ENCODE results near the gene THSD7A.

The THSD7A gene

DNA sequence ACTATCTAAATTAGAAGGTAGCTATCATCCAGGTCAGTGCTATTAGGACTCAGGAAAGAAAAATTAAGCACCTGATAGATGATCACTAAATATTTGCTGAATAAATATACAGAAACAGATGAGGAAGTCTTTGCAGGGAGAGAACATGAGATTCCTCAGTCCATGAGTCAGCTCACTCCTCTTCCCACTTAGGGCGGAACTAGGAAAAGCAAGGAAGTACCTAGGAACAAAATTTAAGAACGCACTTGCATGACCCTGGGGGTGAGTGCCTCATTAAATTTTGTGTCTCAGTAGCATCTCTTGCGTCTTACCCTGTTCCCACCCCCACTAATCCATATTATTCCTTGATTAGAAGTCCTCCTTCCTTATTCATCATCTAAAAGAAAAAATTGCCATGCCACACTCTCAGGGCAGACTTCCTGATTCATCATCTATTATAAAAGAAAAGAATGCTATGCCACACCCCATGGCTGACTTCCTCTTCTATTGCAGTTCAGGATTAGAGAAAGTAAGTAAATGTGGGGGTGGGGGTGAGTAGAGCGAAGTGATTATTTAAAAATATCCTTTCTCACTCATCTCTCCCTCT lies 208.8 kb downstream of the THSD7A start:
- no peak for FAIRE-seq

DNA sequence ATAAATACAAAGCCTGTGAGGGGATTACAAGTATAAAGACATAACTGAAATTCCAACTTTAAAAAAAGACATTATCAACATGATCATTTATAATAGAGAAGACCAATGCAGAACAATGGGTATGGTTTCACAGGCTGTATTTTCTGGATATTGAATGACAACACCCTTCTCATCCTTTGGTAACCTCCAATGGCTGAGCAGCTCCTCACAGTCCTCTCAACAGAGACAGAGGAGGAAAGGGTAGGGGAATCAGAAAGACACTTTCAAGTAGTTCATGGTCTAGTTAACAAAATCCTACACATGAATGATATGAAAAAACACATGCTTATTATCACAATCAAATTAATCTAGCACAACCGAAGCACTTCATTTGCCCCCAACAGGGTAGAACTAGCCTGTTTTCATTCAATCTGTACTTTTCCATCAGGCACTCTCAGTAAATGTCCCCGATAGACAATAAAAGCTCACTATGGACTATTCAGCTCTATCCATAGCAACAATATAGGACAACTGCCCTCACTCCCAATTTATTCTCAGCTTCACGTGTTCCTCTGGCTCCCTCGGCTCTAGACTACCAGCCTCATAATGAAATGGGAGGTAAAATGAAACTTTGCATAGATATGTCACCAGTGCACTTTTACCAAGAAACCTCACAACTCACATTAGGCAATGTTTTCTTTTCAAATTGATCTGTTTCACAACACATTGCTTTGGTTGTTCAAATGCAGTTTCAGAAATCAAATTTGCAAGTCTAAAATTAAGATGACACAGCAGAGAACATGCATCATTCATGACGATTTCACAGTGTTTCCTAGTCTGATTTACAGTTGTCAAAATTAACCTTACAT lies 211.4 kb downstream of the THSD7A start:
- no peak for FAIRE-seq

DNA sequence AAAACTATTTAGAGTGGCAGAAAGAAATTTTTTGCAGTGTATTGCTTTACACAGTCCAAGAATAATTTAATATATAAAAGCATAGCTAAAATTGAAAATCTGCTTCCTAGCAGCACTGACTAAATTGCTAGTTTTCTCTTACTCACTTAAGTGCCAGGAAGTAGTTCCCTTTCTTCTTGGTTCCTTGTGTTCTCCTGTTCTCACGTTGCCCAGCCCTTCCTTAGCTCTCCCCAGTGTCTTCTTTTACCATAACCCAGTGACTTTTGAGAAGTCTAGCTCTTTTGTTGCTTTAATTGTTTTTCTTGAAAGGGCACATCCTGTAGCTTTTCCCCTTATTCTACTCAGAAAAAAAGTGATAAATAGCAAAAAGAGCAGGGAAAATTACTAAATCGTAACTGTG lies 215.5 kb downstream of the THSD7A start:
- FAIRE-seq = no peak

DNA sequence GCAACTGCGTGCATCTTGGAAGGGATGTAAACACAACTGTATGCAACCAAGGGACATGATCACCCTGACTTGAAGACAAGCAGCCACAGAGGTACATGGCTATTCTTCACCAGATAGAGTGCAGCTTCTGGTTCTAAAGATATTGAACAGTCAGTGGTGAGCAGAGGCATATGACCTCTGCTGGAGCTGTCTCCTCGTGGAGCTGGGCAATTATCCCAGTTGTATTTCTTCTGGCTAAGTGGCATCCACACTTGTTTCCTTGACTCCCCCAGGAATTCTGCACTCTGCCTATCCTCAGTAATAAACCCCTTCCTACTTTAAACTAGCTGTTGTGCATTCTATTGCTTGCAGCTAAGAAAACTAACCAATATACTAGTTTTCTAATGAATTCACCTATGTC lies 216.8 kb downstream of the THSD7A start:
- no peak for FAIRE-seq

DNA sequence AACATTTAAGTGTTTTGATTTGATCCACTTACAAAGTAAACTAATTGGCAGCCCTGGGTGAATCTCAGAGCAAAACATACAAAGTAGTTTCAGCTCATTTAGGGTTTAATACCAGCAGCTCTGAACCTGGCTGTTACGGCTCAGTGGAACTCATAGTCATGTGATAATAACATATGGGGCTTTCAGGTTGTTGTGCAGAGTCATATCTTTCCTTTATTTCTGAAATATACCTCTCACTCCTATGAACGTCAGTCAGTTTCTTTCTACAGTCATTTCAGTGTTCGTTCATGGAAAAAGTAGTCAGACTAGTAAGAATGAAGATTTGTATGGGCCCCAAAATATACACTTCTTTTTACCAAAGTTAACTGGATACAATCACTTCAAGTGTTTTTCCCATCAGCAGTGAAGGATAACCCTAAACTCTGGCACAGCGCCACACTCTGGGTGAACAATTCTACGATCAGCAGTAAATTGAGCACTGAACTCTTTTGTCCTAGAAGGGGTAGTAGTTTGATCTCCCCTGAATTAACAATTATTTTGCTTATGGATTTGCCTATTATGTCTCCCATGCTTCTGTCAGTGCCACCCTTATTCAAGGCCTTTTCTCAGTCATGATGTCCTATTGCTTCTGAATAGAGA lies 218.6 kb downstream of the THSD7A start:
- no peak for FAIRE-seq

DNA sequence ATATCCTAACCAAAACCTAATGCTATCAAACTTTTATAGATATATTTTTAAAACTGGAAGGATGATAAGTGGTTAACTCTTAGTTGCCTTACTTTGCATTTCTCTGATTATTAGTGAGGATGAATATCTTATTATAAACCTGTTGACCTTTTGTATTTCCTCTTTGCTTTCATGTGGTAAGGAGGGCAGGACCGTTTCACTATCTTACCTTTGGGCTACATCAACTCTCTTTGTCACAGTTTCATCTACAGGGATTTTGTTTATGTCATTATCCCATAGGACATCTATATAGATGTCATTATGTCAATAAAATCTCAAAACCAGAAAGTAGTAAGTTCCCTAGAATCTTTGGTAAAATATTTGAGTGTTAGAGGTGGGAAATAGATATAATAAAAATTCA lies 219.3 kb downstream of the THSD7A start:
- no peak for FAIRE-seq

DNA sequence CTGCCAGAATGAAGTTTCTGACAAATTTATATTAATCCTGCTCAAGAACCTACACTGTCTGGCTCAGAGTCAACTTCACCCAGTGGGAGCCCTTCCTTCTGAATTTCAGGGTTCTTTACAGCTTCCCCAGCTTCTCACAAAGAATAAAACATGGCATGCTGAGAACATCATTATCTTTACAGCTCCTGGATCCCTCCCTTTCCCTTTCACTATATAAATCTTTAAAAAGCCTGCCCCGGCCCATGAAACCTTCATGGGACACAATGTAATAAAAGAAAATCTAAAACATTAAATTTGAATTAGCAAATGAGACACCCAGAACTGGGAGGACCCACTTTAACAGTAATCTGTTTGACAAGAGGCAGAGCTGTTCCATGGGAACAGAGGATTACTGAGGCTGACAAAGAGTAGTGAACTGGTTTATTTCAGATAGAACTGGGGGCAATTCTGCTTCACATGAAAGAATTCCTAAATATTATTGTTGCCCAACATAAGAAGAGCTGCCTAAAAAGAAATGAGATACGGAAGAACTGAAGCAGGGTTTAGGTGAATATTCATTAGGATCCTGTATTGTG lies 222.8 kb downstream of the THSD7A start:
- no peak for FAIRE-seq

DNA sequence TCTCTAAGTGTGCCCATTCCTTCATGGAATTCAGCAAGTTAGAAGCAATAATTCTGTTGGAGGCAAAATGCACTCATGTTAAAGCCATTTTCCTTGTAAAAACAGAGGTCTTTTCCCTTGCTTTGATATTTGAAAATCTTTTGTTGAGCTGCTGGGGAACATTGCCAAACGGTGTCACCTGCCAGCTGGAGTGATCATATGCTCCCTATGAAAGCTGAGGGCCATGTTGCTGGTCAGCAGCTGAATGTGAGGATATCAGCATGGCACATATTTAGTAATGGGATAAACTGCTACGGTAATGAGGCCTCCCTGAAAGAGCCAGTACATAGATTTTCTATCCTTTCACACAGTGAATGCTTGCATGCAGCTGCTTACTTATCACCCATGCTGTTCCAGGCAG lies 224.3 kb downstream of the THSD7A start:
- FAIRE-seq = no peak

DNA sequence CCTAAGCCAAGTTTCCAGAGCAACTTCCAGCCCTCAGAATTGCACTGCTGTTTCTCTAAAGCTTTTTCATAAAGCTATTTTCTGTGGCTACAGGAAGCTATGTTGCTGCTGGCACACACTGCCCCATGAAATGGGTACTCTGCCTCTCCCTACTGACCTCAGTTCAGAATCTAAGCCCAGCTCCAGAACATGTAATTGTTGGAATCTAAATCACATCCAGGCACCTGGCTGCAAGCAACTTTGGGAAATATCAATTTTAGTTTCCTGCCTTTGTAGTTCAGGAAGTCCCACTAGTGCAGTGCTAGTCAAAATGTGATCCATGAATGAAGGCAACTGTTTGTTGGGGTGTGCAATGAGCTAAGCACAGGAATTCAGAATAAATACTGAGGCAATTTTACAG lies 226.2 kb downstream of the THSD7A start:
- FAIRE-seq = no peak

DNA sequence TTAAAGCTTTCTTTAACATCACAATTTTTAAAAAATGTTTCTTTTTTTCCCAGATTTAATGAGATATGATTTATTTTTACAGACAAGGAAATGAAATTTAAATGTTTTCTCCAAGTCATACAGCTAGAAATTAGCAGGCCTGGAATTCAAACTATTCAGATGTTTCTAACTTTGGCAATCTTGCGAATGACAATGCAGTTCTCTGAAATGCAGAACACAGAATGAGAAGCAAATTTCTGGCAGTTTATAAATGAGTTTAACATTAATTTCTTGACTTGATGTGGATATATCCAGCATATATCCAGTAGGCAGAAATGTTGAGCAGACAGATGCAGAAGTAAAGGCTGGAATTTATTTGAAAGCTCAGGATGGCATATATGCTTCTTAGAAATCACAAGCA lies 227.5 kb downstream of the THSD7A start:
- FAIRE-seq = no peak

DNA sequence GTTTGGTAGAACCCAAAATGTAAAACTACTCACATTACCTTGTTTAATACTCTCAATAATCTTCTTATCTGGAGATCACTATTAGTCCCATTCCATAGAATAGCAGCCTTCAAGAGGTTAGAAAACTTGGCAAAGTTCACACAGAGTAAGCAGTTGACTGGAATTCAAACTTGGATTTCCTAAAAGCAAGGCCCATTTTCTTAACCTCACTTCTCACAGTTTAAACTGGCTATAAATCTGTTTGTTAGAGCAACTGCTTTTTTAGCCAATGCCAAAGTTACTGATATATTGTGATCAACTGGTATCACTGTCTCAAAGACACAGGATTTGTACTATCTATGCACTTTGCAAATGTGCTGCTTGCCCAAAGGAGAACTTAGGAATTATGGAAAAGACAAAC lies 230.2 kb downstream of the THSD7A start:
- FAIRE-seq = no peak

DNA sequence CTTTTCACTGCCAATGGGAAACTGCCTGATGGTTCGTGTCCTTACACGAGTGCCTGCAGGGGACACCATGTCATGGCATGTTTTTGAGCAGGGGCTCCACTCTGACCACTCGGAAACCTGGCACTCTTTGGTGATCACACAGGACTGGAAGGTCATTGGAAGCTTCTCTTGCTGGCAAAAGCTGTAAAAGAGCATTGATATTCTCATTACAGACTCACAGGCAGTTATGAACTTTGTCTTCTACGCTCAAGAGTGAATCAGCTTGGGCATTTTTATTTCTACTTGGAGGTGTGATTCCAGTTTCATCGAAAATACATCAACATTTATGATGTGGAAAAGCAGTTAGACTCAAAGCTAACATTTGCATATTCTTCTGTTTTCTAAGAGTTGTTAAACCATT lies 238.7 kb downstream of the THSD7A start:
- FAIRE-seq = no peak

DNA sequence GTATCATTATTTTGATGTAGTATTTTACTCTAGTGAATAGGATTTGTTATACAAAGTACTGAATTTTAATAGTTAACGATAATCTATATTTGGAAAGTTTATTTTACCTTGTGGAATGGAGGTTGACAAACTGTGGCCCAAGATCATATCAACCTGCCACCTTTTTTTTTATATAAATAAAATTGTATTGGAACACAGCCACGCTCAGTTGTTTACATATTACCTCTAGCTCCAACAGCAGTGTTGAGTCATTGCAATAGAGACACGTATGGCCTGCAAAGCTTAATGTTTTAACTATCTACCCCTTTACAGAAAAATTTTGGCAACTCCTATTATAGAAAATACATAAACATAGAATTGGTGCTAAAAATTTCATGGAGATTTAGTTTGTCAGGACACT lies 239.3 kb downstream of the THSD7A start:
- FAIRE-seq = no peak

DNA sequence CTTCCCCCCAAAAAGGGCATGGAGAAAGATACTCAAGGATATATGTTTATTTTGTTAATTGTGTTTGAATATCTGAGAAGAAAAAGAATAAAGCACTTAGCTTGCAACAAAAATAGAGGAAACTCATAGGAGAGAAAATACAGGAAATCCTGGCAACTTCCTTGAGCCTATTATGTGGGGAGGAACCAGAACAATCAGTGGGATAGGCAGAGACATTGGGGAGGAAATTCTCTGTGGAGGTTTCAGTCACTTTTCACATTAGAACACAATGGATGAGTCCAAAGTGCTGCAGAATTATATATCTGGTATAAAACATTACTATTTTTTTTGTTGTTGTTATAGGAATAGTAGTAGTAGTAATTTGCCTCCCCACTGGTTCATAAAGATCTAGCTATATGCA lies 240.1 kb downstream of the THSD7A start:
- FAIRE-seq = no peak

DNA sequence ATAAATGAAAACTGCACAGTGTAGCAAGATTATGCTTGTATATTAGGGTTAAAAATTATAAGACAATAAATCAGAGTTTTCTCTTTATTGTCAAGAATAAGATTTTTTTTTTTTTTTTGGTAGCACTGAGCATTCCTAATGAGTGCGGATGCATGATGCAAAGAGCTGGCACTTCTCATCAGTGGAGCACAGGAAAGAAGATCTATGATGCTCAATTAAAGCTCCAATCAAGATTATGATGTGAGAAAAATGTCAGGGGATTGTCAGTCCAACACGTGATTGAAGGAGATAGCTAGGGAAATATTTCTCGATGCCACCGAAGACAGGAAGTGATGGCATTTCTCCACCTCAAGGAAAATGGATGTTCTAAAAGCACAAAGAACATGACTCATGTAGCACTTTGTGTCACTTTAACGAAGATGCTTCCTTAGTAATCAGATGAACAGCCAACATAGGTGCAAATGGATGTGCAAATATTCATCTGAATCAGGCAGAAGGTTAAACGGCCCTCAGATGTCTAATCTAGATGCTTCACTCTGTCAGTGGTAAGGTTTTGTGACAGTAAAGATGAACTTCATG lies 240.9 kb downstream of the THSD7A start:
- FAIRE-seq = no peak

DNA sequence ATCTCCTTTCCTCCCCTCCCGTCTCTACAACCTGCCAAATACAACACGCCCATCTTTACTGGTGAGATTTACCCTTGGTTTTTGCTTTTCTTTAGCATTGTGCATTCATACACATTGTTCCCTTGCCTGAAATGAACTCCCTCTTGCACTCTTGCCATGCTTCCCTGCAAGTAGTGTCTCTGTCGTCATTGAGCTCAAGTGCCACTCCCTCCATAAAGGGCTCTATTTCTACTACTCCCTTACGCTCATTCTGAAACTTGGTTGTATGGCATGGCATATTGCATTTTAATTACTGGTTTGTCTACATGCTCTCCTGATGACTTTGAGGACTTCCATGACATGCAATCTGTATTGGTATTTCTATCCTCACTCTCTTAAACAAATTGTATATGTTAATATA lies 242.7 kb downstream of the THSD7A start:
- no peak for FAIRE-seq

DNA sequence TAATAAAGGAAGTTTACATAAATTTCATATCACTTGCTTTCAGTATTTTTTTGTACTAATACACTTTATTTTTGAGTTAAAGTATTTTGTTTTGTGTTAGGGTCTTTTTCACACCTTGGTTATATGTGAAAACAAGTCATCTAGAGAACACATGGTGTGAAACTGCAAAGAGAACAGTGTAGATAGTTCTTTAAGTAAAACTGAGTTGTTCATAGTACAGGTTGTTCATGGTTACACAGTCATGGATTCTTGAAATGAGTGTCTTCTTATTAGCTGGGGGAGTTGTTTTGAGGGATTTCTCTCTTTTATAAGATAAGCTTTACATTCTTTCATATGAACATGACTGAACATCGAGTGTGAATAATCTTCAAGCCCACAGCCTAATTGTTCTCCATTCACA lies 244.2 kb downstream of the THSD7A start:
- FAIRE-seq = no peak

DNA sequence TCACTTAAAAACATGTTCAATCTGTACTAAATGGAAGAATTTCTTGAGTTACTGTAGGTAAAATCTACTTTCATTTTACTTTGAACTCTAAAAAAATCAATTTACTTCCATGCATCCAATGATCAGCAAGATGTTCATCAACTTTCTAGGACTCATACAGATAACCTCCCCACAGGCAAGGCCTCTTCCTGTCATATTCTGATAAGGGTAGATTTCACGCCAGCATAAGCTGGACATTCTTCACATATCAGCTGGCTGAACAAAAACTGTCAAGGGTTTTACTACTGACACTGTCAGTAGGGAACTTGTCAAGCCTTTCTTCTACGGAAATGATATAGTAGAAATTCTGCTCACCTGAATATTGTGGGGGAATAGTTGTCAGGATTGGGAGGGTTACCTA lies 244.9 kb downstream of the THSD7A start:
- no peak for FAIRE-seq

DNA sequence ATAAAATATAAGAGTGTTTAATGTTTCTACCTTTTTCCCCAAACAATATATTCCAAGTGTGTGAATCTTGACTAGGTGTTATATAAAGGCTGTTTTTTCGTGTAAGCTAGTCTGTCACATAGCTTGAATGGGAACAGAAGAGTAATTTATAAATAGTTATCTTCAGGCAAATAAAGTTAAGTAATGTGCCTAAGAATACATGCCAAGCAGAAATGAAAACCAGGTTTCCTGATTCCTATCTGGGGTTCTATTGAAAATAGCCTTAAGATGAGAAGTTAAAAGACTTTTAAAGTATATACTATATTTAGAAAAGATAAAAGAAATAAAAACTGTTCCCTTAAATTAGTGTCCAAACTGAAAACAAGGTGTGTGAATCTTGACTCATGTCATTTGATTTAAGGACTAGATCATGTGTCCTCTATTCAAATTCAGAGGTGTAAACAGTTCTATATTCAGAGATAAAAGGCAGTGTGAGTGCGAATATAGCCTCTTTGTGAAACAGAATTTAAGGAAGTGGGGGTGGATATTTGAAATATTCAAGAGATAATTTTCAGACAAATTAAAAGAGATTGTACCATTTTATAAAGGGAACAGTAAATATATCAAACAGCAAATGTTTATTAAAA lies 247.5 kb downstream of the THSD7A start:
- no peak for FAIRE-seq

DNA sequence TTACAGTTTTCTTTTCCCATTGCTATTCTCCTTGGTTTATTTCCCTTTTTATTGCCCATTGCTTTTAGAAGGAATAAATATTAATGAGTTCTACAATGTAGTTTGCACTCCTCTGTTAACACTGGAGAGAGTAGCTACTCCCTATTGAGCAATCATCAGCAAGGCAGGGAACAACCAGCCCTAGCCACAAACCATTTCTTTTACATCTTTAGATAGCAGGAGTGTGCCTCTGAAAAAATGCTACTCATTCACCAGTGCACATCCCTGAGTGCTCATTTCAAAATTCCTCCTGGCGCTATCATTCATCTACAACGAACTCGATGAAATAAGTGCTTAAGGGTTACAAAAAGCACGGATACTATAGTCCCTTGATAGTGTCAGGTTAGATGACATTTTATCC lies 252.9 kb downstream of the THSD7A start:
- FAIRE-seq = no peak

DNA sequence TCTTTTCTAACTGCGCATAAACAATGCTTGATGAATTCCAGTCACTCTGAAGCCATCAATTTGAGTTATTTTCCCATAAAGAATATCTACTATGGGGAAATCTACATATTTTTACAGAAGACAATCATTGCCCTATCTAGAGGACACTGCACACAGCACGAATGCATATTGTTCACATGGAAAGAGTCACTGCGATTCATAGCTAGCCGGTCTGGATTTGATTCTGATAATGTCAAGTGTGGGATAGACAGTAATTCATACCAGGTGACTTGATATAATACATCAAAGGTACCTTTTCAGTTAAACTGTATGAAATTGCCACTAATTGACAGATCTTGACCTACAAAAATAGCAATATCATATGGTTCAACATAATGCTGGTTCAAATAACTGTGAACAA lies 255.7 kb downstream of the THSD7A start:
- no peak for FAIRE-seq

DNA sequence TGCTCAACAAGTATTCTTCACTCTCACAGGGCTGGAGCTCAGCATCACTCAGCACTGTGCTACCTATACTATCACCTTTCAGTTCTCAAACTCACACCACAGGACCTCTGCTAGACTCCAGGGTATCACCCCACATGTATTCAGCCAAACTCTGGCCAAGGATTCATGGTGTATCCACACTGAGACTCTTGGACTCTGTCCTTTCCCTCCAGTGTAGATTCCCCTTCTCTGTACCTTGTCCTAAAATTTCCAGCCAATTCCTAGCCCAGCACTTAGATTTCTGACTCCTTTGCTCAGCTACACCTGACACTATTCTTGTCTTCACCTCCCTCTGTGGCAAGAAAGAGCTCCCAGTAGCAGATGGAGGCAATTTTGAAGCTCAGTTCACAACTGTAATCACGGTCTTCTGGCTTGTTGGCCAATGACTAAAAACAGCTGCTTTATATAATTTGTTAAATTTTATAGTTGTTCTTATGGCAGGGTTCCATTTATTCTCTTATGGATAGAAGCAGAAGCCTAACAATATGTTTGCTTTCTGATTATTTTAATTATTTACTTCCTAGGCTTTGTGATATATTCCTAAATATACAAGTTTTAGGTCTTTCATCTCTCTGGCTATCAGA lies 258.8 kb downstream of the THSD7A start:
- no peak for FAIRE-seq
